ENCODE measurements around the gene SLC12A7.

SLC12A7 gene

GRCh38 chr5:1008451-1009358, 103.2 kb downstream of the SLC12A7 start, which contains the start of gene NKD2:
TSS of gene NKD2 (plus strand) at chr5:1008802. CDS start at chr5:1009058, 256 bp downstream.
- peak; percentile 82 for DNase-seq
- H3K27me3 Mint-ChIP-seq (ENCODE audit: low read depth, poor library complexity) = peaks cover 65% of the 10 kb centered on the region
- no peaks in the 10 kb centered on the region for H3K36me3 Mint-ChIP-seq (ENCODE audit: low read depth)
- TF ChIP-seq CTCF (IDR thresholded peaks at IDR 0.05) = peak; percentile 48
- H3K9me3 Mint-ChIP-seq = no peaks in the 10 kb centered on the region
- peak within 1 kb of the TSS; percentile 80 for H3K4me3 Mint-ChIP-seq
- no peak within 1 kb of the TSS for H3K27ac Mint-ChIP-seq
- H3K4me1 Mint-ChIP-seq = peaks cover 27% of the 10 kb centered on the region

- Mint-ChIP-seq H3K36me3 (ENCODE audit: low read depth) (no peaks in the 10 kb centered on the region), H3K27ac (no peak overlapping the region), H3K4me1 (peaks cover 27% of the 10 kb centered on the region), H3K27me3 (ENCODE audit: low read depth, poor library complexity) (peaks cover 71% of the 10 kb centered on the region), H3K4me3 (peak overlapping the region; percentile 80), H3K9me3 (no peaks in the 10 kb centered on the region)
- no peak for DNase-seq
- no peak for TF ChIP-seq CTCF (IDR thresholded peaks at IDR 0.05)
Measured at GRCh38 chr5:1007681-1008450, 104.0 kb downstream of the SLC12A7 start.

- Mint-ChIP-seq H3K4me1 (peaks cover 27% of the 10 kb centered on the region), H3K9me3 (no peaks in the 10 kb centered on the region), H3K27me3 (ENCODE audit: low read depth, poor library complexity) (peaks cover 68% of the 10 kb centered on the region), H3K27ac (no peak overlapping the region), H3K4me3 (peak overlapping the region; percentile 80), H3K36me3 (ENCODE audit: low read depth) (no peaks in the 10 kb centered on the region)
- no peak for DNase-seq
- TF ChIP-seq CTCF (IDR thresholded peaks at IDR 0.05) = no peak
Measured at GRCh38 chr5:1007221-1007680, 104.6 kb downstream of the SLC12A7 start.

GRCh38 chr5:1006656-1007071, 105.2 kb downstream of the SLC12A7 start:
- no peak overlapping the region for H3K27ac Mint-ChIP-seq
- no peaks in the 10 kb centered on the region for H3K36me3 Mint-ChIP-seq (ENCODE audit: low read depth)
- no peak for DNase-seq
- peaks cover 31% of the 10 kb centered on the region for H3K4me1 Mint-ChIP-seq
- peak overlapping the region; percentile 80 for H3K4me3 Mint-ChIP-seq
- H3K9me3 Mint-ChIP-seq = no peaks in the 10 kb centered on the region
- no peak for TF ChIP-seq CTCF (IDR thresholded peaks at IDR 0.05)
- H3K27me3 Mint-ChIP-seq (ENCODE audit: low read depth, poor library complexity) = peaks cover 68% of the 10 kb centered on the region

DNA sequence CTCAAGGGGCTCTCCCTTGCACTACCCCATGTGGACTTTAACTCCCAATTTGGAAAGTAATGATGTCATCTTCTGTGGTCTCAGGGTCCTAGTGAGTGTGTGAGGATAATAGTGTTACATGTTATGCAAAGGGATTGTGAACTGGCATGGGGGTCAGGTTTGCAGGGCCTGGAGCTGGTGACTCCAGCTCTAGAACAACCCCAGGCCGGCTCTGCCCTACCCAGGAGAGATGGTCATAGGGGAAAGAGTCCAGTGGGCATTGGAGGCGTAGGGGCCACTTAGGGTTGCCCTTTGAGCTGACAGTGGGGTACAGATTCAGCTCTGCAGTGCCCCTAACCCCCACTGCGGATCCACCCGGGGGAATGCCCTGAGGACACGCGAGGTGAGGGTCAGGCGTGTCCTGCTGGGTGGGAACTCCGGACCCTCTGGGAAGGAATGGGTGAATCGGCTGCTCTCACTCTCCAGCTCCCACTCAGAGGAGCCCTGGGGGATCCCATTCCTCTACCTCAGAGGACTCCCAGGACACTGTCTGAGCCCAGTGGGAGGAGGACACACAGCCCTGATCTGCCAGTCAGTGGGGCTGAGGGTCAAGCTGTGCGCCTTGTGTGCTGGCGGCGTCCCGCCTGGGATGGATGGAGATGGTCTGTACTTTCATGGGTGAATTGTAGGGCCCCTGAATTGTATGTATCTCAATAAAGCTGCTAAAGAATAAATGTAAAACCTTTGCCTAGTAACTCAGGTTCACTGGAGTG, 105.8 kb downstream of the SLC12A7 start:
- DNase-seq = no peak
- Mint-ChIP-seq H3K4me3 (peak overlapping the region; percentile 70), H3K4me1 (peaks cover 26% of the 10 kb centered on the region), H3K9me3 (no peaks in the 10 kb centered on the region), H3K27me3 (ENCODE audit: low read depth, poor library complexity) (peaks cover 64% of the 10 kb centered on the region), H3K27ac (no peak overlapping the region), H3K36me3 (ENCODE audit: low read depth) (no peaks in the 10 kb centered on the region)
- TF ChIP-seq CTCF (IDR thresholded peaks at IDR 0.05) = no peak
